Mucosa of gallbladder (tissue), 1 donor: ENCODE measurements around the gene CDK10. TPM values are rescaled to one million over a fixed set of nuclear protein-coding genes. Genes with fewer than 3 reads are reported as not detected.

Source experiments
- DNase-seq: peaks from one replicate; pipeline ENCODE4 v3.0.0-alpha.2; 2020; ENCODE audit warnings: low spot score
- total RNA-seq: library from RNA; stranded (reverse); gene quantifications from one replicate; pipeline ENCODE4 v1.2.1, GENCODE V29; 2021
- donor health status: DM: no; HTN: no; CAD: no.

CDK10 gene
- total RNA-seq, 1 donor from 2014 or later = 168 TPM

DNA sequence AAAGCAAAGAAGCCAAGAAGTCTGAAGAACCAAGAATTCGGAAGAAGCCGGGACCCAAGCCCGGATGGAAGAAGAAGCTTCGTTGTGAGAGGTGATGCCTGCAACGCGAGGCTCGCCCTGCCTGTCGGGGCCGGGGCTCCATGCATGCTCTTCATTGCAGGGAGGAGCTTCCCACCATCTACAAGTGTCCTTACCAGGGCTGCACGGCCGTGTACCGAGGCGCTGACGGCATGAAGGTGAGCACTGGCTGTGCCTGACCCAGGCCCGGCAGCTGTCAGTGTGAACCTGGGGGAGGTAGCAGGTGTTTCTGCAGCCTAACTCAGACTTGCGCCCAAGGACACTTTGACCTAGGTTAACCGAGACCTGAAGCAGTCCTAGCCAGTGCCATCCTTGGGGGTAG, 46.8 kb downstream of the CDK10 start:
- DNase-seq = no peak

GRCh38 chr16:89733792-89734191, 47.3 kb downstream of the CDK10 start:
- DNase-seq = no peak

GRCh38 chr16:89736554-89736953, 50.1 kb downstream of the CDK10 start:
- no peak for DNase-seq

DNA sequence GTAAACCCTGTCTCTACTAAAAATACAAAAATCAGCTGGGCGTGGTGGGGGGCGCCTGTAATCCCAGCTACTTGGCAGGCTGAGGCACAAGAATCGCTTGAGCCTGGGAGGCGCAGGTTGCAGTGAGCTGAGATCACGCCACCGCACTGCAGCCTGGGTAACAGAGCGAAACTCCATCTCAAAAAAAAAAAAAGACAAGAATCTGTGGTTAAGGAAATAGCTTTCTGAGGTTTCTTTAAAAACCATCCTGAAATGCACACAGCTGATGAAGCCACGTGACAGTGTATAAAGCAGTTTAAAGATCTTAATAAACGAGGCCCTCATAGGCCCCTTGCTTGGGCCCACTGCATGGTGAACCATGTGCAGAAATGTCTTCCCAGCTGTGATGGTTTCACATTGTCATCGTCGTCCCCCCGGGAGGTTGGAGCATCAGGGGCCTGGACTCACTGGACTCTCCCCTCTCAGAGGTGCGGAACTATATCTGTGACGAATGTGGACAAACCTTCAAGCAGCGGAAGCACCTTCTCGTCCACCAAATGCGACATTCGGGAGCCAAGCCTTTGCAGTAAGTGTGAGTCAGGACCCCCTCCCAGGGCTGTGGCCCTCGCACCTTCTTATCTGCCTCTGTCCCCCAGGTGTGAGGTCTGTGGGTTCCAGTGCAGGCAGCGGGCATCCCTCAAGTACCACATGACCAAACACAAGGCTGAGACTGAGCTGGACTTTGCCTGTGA, 51.0 kb downstream of the CDK10 start:
- DNase-seq = no peak

DNA sequence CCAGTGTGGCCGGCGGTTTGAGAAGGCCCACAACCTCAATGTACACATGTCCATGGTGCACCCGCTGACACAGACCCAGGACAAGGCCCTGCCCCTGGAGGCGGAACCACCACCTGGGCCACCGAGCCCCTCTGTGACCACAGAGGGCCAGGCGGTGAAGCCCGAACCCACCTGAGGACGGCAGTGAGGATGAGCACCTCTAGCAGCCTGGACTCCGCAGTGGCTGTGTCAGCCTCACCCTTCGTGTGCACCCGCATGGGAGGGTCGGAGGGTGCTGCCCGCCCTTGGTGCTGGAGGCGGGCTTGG, 51.5 kb downstream of the CDK10 start:
- DNase-seq = no peak

DNA sequence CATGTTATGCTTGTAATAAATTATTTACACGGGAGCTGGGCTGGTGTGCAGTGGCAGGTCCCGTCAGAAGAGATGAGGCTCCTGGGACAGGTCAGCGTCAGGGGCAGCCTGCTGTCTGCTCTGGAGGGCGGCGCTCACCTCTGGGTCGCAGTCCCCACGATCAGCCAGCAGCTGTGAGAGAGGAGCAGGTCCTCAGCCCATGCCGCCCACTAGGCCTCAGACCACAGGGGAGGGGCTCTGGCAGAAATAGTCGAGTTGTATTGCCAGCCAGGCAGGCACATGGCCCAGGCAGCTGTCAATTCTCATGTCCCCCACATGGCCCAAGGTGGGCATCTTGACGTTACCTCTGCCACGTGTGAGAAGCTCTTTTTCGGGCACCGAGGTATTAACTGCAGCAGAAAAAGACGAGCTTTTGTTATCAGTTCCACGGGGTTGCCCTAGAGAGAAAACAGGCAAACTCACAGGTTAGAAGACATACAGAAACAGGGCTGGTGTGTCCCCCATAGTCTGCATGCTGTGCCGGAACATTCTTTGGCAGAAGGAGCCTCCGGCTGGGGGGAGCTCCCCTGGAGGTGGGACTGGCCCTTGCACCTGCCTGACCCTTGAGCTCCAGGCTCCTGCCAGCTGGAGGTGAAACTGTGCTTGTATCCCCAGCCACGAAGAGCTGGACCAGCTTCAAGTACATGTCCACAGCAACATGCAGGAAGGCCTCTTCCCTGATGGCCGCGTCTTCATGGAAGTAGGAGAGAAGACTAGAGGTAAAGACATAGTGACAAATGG, 52.2 kb downstream of the CDK10 start:
- DNase-seq = no peak

- DNase-seq = no peak
Observed at GRCh38 chr16:89739383-89739782, 52.9 kb downstream of the CDK10 start.

- no peak for DNase-seq
Observed at GRCh38 chr16:89741342-89742014, 55.0 kb downstream of the CDK10 start.

DNA sequence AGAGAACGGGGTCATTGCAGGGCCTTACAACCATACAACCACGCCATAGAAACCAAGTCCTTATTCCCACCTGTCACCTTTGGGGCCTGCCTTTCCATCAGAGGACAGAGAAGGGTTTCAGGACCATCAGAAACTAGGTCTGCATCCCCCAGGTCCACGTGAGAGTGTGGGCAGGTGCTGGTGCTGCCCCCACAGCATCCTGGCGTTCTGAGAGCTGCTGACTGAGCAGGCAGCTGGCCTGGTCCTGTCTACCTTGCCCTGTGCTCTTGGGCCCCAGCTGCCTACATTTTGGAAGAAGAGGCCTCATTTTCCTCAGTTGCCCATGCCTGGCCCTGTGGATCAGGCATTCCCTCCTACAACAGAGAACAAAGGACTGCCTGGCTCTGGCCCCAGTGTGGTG, 56.5 kb downstream of the CDK10 start:
- DNase-seq = no peak

DNA sequence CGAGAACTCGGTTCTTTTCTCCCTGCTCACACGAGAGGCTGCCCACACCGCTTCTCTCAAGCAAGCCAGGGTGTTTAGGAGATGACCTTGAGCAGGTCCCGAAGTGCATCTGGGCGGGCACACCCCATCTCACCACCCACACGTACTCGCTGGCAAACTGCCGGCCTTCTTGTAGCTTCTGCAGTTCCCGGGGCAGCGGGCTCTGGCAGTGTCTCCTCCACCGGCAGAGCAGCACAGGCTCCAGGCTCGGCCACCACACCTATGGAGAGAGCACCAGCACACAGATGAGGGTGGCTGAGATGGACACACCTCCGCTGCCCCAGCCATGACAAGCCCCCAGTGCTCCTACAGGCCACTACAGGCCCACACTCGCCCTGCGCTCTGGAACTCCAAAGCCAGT, 58.3 kb downstream of the CDK10 start:
- no peak for DNase-seq

Other genes starting within 250 kb of the CDK10 start
- 143 TPM for gene ANKRD11, start 196.1 kb upstream of the CDK10 start, total RNA-seq
- 106 TPM for gene SPG7, start 178.3 kb upstream of the CDK10 start, total RNA-seq
- gene RPL13, start 126.0 kb upstream of the CDK10 start, total RNA-seq = 1,696 TPM
- gene CPNE7, start 110.9 kb upstream of the CDK10 start, total RNA-seq = 3.6 TPM
- gene DPEP1, start 73.0 kb upstream of the CDK10 start, total RNA-seq = 2.5 TPM
- gene CHMP1A, start 29.0 kb upstream of the CDK10 start, total RNA-seq = 139 TPM
- gene SPATA33, start 28.9 kb upstream of the CDK10 start, total RNA-seq = 13.6 TPM
- 29.6 TPM for gene SPATA2L, start 15.0 kb downstream of the CDK10 start, total RNA-seq
- gene VPS9D1, start 34.2 kb downstream of the CDK10 start, total RNA-seq = 20.8 TPM
- 39.0 TPM for gene ZNF276, start 34.8 kb downstream of the CDK10 start, total RNA-seq
- gene FANCA, start 130.0 kb downstream of the CDK10 start, total RNA-seq = 3.8 TPM
- gene SPIRE2, start 141.8 kb downstream of the CDK10 start, total RNA-seq = 19.9 TPM
- 175 TPM for gene TCF25, start 186.9 kb downstream of the CDK10 start, total RNA-seq
- 8.1 TPM for gene MC1R, start 232.2 kb downstream of the CDK10 start, total RNA-seq
- gene TUBB3, start 236.7 kb downstream of the CDK10 start, total RNA-seq = 9.5 TPM